ENCODE data around the gene TEKT5. TPM values are rescaled to one million over a fixed set of nuclear protein-coding genes. Genes with fewer than 3 reads are reported as not detected.

Gene TEKT5
- total and polyA plus RNA-seq, 9 of the 15 experiments (the other 6 are each of a cell fraction or from before 2014, with no cell fraction given) = 0.10 to 0.19 TPM; not detected in 7

DNA sequence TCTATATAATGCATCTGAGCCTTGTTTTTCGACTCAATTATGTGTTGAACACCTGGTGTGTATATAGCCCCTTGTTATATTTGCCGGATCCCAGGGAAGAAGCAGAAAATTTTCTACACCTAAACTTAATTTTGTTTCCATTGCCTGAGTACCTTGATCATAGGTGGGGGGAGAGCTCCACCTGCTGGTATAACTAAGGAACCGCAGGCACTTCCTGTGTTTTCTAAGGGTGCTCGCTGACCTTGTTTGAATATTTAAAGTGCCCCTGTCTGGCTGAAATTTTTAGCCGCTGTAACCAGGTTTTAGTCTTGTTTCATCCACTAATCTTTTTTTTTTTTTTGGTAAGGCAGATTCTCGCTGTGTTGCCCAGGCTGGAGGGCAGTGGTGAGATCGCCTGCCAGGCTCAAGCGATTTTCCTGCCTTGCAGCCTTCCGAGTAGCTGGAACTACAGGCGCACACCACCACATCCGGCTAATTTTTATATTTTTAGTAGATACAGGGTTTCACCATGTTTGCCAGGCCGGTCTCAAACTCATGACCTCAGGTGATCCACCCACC, 42.4 kb upstream of the TEKT5 start (continued):
- TF ChIP-seq RAD21 (CRISPR knock-in tag; conservative IDR thresholded peaks at IDR 0.05 in 1 of 2, IDR thresholded peaks at IDR 0.05 in 1 of 2) = peak; percentile 91 to 93
- TF ChIP-seq RB1 (IDR thresholded peaks at IDR 0.05; ENCODE audit: low read depth) = 0 out of 2 replicates have a peak, but pooled peaks have one; percentile 15
- TF ChIP-seq, protein P1, sequence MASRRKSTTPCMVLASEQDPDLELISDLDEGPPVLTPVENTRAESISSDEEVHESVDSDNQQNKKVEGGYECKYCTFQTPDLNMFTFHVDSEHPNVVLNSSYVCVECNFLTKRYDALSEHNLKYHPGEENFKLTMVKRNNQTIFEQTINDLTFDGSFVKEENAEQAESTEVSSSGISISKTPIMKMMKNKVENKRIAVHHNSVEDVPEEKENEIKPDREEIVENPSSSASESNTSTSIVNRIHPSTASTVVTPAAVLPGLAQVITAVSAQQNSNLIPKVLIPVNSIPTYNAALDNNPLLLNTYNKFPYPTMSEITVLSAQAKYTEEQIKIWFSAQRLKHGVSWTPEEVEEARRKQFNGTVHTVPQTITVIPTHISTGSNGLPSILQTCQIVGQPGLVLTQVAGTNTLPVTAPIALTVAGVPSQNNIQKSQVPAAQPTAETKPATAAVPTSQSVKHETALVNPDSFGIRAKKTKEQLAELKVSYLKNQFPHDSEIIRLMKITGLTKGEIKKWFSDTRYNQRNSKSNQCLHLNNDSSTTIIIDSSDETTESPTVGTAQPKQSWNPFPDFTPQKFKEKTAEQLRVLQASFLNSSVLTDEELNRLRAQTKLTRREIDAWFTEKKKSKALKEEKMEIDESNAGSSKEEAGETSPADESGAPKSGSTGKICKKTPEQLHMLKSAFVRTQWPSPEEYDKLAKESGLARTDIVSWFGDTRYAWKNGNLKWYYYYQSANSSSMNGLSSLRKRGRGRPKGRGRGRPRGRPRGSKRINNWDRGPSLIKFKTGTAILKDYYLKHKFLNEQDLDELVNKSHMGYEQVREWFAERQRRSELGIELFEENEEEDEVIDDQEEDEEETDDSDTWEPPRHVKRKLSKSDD (conservative IDR thresholded peaks at IDR 0.05; ENCODE audit: low read length) = no peak
- TF ChIP-seq TCF3 (CRISPR knock-in tag; IDR thresholded peaks at IDR 0.05) = no peak
- TF ChIP-seq STAG1 (CRISPR knock-in tag; IDR thresholded peaks at IDR 0.05; ENCODE audit: borderline replicate concordance) = peak; percentile 25; the same call in 1 of the 2 replicates
- TF ChIP-seq KDM2B (CRISPR knock-in tag; IDR thresholded peaks at IDR 0.05) = no peak
- no peak for TF ChIP-seq NR3C1 (CRISPR knock-in tag; IDR thresholded peaks at IDR 0.05)

DNA sequence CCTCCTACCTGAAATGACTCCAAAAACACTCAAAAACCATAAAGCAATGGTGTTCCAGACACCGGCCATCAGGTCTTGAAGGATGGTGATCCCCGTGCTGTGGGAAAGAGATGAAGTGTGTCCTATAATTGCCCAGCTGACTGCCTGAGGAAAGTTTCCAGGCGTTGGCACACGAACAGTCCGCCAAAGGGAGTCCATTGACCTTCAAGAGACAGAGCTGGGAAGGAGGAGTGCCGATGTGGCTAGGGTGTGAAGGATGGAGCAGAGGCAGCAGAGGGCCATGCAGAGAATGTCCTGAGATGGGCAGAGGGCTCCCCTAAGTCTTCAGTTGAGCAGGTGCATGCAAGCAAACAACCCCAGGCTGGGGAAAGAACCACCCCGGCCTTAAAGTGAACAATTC, 37.1 kb upstream of the TEKT5 start:
- H3K4me1 ChIP-seq (replicated peaks in 1 of 2; ENCODE audit: control insufficient read depth in 2 of 2, insufficient read depth in 2 of 2, low read length in 2 of 2) = no peaks in the 10 kb centered on the region
- intact Hi-C loops (cut with micrococcal nuclease) = loop anchor here (10.0 kb wide), 2 partner anchors 67 to 477 kb away; no protein-coding TSS in a partner anchor
- no peak overlapping the region for H3K9ac ChIP-seq (ENCODE audit: insufficient read depth in 1 of 2, low read depth in 2 of 2, low read length in 2 of 2)
- H3K36me3 ChIP-seq (ENCODE audit: control insufficient read depth, insufficient read depth, low read length) = no peaks in the 10 kb centered on the region
- in situ Hi-C loops (cut with MboI) = no loop called here
- no peak for ATAC-seq
- no peak overlapping the region for H3K4me3 ChIP-seq
- H3K9me1 ChIP-seq (ENCODE audit: control insufficient read depth, insufficient read depth, low read length) = no peaks in the 10 kb centered on the region
- ChIA-PET CTCF (ENCODE audit: low intra/inter-chr PET ratio) (interaction anchor here (0.7 kb wide), 1 partner anchor 217 kb away, joined by 7 read pairs; no protein-coding TSS in a partner anchor), POLR2A (interaction anchor here (0.6 kb wide), 1 partner anchor 50 kb away, joined by 3 read pairs; no protein-coding TSS in a partner anchor)
- no peaks in the 10 kb centered on the region for H3K9me3 ChIP-seq (replicated peaks; ENCODE audit: control insufficient read depth, insufficient read depth, low read depth, low read length)
- no peak for DNase-seq (ENCODE audit: extremely low read depth in 1 of 4, low spot score in 3 of 4)
- BruUV-seq (replicated peaks) = no TSS peak
- H3K4me2 ChIP-seq (ENCODE audit: insufficient read depth, low read length) = no peak overlapping the region
- 18% methylated on average over 6 of the region's 7 CpGs for WGBS (ENCODE audit: insufficient coverage, low coverage, missing lambda C conversion rate)
- no peaks in the 10 kb centered on the region for H3K79me2 ChIP-seq (ENCODE audit: control insufficient read depth, insufficient read depth, low read length)
- peaks cover 9 to 20% of the 10 kb centered on the region in 2 experiments for H3K27me3 ChIP-seq (ENCODE audit: control insufficient read depth in 2 of 2, insufficient read depth in 2 of 2, low read length in 2 of 2)
- H2AFZ ChIP-seq (ENCODE audit: low read depth, low read length) = no peak overlapping the region
- no peak for FAIRE-seq
- H3K27ac ChIP-seq (ENCODE audit: extremely low read depth, low read depth, low read length) = no peak overlapping the region
- H4K20me1 ChIP-seq (replicated peaks; ENCODE audit: control insufficient read depth, insufficient read depth, low read length) = no peaks in the 10 kb centered on the region
- no peak for TF ChIP-seq CBFA2T3 (IDR thresholded peaks at IDR 0.05)
- TF ChIP-seq E2F3 (CRISPR knock-in tag; IDR thresholded peaks at IDR 0.05) = no peak
- TF ChIP-seq ZNF12 (CRISPR knock-in tag; IDR thresholded peaks at IDR 0.05) = no peak
- no peak for TF ChIP-seq SRSF1 (IDR thresholded peaks at IDR 0.05; ENCODE audit: low read depth, low read length)
- TF ChIP-seq C11orf30 (IDR thresholded peaks at IDR 0.05; ENCODE audit: low read depth) = no peak
- no peak for TF ChIP-seq EHMT2 (IDR thresholded peaks at IDR 0.05)
- TF ChIP-seq ESRRB (CRISPR knock-in tag; IDR thresholded peaks at IDR 0.05; ENCODE audit: borderline replicate concordance) = no peak
- TF ChIP-seq, protein P2, sequence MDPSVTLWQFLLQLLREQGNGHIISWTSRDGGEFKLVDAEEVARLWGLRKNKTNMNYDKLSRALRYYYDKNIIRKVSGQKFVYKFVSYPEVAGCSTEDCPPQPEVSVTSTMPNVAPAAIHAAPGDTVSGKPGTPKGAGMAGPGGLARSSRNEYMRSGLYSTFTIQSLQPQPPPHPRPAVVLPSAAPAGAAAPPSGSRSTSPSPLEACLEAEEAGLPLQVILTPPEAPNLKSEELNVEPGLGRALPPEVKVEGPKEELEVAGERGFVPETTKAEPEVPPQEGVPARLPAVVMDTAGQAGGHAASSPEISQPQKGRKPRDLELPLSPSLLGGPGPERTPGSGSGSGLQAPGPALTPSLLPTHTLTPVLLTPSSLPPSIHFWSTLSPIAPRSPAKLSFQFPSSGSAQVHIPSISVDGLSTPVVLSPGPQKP (CRISPR knock-in tag; IDR thresholded peaks at IDR 0.05) = no peak
- no peak for TF ChIP-seq ARID2 (IDR thresholded peaks at IDR 0.05)
- no peak for TF ChIP-seq ZNF764 (CRISPR knock-in tag; IDR thresholded peaks at IDR 0.05; ENCODE audit: low read depth)
- no peak for TF ChIP-seq MYNN (IDR thresholded peaks at IDR 0.05)
- TF ChIP-seq MYNN (CRISPR knock-in tag; IDR thresholded peaks at IDR 0.05) = no peak
- no peak for TF ChIP-seq ARID1B (IDR thresholded peaks at IDR 0.05)
- no peak for TF ChIP-seq ARNT (IDR thresholded peaks at IDR 0.05)
